Stimulated activated effector memory CD8-positive, alpha-beta T cell treated with anti-CD3 and anti-CD28 coated beads, Interleukin-12 subunit alpha, Interleukin-12 subunit beta, amount 100 ng/mL, for 72 hours (primary cell): Measurements from ENCODE around the gene VTI1A.

ENCODE experiments used
- ATAC-seq: fragments of 150-1000 bp; cut with Tn5 transposase; 2 replicates; pipeline ENCODE4 v1.10.0; 2021
- DNase-seq, 2 donors: peaks; one replicate each; pipeline ENCODE4 v3.0.0; 2021 to 2022; ENCODE audit warnings: low spot score in 2 of 2
- H3K27ac Mint-ChIP-seq: one replicate; pipeline ENCODE4 v1.8.0; 2022; ENCODE audit warnings: mild to moderate bottlenecking, mixed read lengths
- H3K36me3 Mint-ChIP-seq: one replicate; pipeline ENCODE4 v1.8.0; 2022; ENCODE audit warnings: mild to moderate bottlenecking, mixed read lengths
- H3K4me1 Mint-ChIP-seq: one replicate; pipeline ENCODE4 v1.8.0; 2022; ENCODE audit warnings: mixed read lengths
- H3K4me3 Mint-ChIP-seq: one replicate; pipeline ENCODE4 v1.8.0; 2022; ENCODE audit warnings: mild to moderate bottlenecking, mixed read lengths
- H3K9me3 Mint-ChIP-seq: one replicate; pipeline ENCODE4 v1.8.0; 2022; ENCODE audit warnings: mixed read lengths

The VTI1A gene

DNA sequence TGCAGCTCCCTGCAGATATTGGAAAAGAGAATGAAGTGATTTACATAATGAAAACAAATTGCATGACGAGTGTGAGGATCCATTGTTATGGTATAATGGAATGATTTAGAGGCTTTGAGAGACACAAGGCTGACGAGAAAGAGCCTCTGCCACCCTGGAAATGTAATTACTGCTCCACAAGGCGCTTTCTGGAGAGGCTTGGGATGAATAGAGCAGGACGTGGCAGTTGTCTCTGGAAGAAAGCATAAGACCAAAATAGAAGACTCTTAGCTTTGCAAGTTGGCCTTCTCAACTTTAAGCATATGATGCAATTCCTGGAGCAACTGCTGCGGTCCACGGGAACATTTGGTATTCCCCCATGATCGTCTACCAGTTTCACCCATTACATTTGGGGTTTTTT, 321.1 kb downstream of the VTI1A start:
- ATAC-seq (no peak), DNase-seq (no peak)
- H3K36me3 Mint-ChIP-seq = no peaks in the 10 kb centered on the region
- no peak overlapping the region for H3K27ac Mint-ChIP-seq
- H3K9me3 Mint-ChIP-seq = no peaks in the 10 kb centered on the region
- H3K4me1 Mint-ChIP-seq = no peaks in the 10 kb centered on the region
- no peak overlapping the region for H3K4me3 Mint-ChIP-seq

DNA sequence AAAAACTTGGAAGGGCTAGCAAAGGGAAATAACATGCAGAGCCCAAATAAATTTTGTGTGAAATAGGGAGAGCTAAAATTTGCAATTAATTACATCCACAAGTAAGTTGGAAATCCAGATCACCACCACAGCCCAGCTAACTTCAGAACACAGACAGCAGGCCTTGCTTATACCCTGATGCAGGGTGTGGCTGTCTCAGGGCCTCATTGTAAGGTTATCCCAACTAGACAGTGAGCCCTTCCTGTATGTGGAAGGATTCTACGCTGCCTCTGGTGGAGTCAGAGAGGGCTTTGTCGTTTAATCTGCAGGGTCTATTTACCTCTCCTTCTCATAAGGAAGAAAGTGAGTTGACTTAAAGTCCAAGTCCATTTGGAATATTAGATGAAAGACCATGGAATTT, 322.1 kb downstream of the VTI1A start:
- H3K4me1 Mint-ChIP-seq = peaks cover 9% of the 10 kb centered on the region
- no peak for ATAC-seq
- no peak for DNase-seq
- no peaks in the 10 kb centered on the region for H3K9me3 Mint-ChIP-seq
- H3K27ac Mint-ChIP-seq = no peak overlapping the region
- H3K4me3 Mint-ChIP-seq = no peak overlapping the region
- no peaks in the 10 kb centered on the region for H3K36me3 Mint-ChIP-seq

DNA sequence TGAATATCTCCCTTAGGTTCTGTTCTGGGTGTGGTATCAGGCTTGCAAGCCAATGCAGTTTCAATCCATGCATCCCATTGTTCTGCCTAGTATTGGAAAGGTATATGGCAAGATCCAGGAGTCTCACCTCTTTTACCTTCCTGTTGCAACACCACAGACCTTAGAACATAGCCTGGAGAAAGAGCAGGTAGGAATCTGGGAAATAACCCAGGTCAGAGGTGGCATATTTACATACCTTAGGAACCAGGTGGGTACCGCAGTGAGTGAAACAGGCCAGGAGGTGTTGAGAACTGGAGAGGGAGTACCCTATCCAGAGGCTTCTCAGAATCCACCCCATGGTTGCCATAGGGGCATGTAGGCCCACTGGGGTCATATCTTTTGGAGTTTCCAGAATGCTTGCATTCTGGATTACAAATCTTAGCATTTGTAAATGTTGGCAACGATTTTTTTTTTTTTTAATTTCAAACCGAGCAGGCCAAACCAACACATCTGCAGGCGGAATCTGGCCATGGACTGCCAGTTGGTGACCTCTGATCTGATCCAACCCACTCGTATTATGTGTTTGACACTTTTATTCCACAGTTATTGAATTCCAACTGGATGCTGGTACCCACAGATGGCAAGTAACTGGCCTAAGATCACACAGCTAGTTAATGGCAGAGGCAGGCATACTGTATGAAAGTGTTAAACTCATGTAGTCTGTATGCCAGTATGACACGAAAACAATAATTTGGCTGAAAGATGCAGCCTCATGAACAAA, 322.8 kb downstream of the VTI1A start:
- H3K4me1 Mint-ChIP-seq = peaks cover 9% of the 10 kb centered on the region
- H3K27ac Mint-ChIP-seq = no peak overlapping the region

DNA sequence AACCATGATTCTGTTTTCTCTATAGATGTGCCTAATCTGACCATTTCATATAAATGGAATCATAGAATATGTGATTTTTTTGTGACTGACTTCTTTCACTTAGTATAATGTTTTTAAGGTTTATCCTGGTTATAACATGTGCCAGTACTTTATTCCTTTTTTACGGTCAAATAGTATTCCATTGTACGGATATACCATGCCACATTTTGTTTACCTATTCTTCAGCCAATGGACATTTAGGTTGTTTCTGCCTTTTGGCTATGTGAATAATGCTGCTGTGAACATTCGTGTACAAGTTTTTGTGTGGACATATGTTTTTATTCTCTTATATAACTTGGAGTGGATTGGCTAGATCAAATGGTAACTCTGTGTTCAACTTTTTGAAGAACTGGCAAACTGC, 324.7 kb downstream of the VTI1A start:
- Mint-ChIP-seq H3K4me3 (no peak overlapping the region), H3K4me1 (peaks cover 9% of the 10 kb centered on the region), H3K27ac (no peak overlapping the region), H3K36me3 (no peaks in the 10 kb centered on the region), H3K9me3 (no peaks in the 10 kb centered on the region)
- no peak for DNase-seq
- no peak for ATAC-seq

More for the DNA sequence above, 322.8 kb downstream of the VTI1A start:
- ATAC-seq (no peak), DNase-seq (no peak)
- Mint-ChIP-seq H3K36me3 (no peaks in the 10 kb centered on the region), H3K4me3 (no peak overlapping the region), H3K9me3 (no peaks in the 10 kb centered on the region)

DNA sequence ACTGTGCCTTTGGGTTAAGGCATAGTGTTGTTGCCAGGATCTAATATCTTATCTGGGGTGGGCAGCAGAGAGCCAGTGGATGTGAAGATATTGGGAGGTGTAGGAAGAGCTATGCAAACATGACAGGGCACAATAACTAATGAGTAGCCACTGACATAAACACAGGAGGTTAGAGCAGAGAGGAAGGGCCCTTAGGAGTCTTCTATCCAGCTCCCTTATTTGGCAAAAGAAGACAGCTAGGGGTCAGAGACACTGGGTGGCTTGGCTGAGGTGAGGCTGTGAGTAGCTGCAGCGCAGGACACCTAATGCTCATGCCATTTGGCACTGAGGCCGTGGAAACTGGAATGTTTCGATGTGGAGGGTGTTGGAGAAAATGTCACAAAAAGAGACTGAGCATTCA, 326.8 kb downstream of the VTI1A start:
- DNase-seq (no peak), ATAC-seq (no peak)
- Mint-ChIP-seq H3K4me3 (no peak overlapping the region), H3K4me1 (peaks cover 9% of the 10 kb centered on the region), H3K9me3 (no peaks in the 10 kb centered on the region), H3K36me3 (no peaks in the 10 kb centered on the region), H3K27ac (no peak overlapping the region)

DNA sequence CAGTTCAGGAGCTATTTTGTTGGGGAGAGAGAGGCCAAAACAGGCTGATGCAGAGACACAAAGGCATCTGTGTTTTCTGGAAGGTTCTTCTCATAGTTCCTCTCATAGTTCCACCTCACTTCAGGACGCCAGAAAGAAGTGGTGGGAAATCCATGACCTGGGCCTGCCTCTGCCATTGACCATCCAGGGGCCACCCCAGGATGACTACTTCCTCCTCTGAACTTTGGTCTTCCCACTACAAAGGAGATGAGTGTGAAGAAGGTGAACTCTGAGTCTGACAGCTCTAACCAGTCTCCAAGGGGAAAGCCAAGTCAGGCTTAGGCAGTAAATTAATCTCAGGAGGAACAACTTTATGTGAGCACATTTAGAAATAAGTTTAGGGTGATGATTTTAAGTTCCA, 327.2 kb downstream of the VTI1A start:
- no peaks in the 10 kb centered on the region for H3K9me3 Mint-ChIP-seq
- no peaks in the 10 kb centered on the region for H3K36me3 Mint-ChIP-seq
- no peak for ATAC-seq
- no peak overlapping the region for H3K27ac Mint-ChIP-seq
- no peak overlapping the region for H3K4me3 Mint-ChIP-seq
- peaks cover 9% of the 10 kb centered on the region for H3K4me1 Mint-ChIP-seq
- no peak for DNase-seq

DNA sequence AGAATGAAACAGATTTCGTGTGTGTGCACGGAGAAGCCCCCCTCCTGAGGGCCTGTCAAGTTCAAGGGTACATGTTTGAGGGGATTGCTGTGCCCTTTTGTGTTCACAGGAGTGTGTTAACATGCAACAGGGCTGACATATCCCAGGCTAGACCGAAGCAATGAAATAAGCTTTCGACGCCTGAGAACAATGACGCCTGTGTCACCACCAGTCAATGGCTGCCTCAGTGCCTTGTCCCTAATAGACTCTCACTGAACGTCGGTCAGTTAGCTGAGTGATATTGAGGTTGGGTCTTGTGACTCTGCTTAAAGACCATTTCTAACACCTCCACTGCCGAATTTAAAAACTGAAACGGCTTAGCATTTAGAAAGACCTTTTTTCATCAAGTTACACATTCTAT, 327.8 kb downstream of the VTI1A start:
- Mint-ChIP-seq H3K4me1 (peaks cover 9% of the 10 kb centered on the region), H3K27ac (no peak overlapping the region), H3K4me3 (no peak overlapping the region), H3K36me3 (no peaks in the 10 kb centered on the region), H3K9me3 (no peaks in the 10 kb centered on the region)
- ATAC-seq (no peak), DNase-seq (no peak)

DNA sequence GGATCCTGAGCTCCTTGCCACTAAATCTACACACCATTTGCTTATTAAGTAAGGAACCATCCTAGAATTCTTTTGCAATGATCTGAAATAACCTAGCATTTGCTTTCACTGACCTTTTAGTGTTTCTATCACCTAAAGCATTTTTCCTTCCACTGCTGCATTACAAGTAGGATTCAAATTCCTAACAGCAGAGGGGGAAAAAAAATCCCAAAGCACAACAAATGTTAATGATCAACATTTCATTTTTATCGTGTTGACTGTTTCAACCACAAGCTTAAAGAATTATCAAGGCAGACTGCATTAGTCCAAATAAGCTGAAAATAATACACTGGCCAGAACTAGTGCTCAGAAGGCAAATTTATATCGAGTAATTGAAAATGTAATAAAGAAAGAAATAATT, 328.4 kb downstream of the VTI1A start:
- Mint-ChIP-seq H3K27ac (no peak overlapping the region), H3K4me1 (peaks cover 9% of the 10 kb centered on the region), H3K36me3 (no peaks in the 10 kb centered on the region), H3K4me3 (no peak overlapping the region), H3K9me3 (no peaks in the 10 kb centered on the region)
- no peak for DNase-seq
- no peak for ATAC-seq

DNA sequence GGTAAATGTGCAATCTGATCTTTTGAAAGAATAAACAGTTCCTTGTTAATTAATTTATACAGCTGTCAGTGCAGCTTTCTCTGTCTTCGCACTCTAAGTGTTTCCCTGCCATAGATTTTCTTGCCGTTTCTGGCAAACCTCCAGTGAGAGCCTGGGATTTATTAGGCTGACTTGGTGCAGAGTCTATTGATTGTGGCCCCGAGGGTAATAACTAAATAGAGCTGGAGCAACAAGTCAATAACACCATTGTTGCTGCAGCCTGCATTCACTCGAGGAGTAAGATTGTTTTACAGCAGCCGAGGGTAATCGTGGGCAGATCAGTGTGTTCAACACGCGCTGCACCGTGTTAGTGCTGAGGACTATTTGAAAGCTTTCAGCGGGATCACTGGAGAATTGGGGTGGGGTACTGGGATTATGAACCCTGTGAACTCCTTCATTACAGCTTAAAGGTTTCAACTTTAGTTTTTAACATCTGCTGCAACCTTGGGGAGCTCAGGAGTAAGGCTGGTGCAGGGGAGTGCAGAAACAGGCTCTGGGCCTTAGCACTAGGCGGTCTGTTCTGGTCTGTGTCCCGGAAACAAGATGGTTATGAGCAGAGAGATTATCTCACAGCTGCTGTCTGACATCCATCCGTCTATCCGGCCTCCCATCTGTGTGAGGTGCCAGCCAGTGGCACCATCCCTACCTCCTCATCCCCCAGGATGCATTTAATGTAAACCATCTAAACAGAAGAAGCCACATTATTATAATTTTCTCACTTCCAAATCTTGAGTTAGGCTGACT, 329.1 kb downstream of the VTI1A start:
- DNase-seq = no peak
- H3K36me3 Mint-ChIP-seq = no peaks in the 10 kb centered on the region
- H3K4me3 Mint-ChIP-seq = no peak overlapping the region
- peaks cover 9% of the 10 kb centered on the region for H3K4me1 Mint-ChIP-seq
- no peak overlapping the region for H3K27ac Mint-ChIP-seq
- no peak for ATAC-seq
- no peaks in the 10 kb centered on the region for H3K9me3 Mint-ChIP-seq

DNA sequence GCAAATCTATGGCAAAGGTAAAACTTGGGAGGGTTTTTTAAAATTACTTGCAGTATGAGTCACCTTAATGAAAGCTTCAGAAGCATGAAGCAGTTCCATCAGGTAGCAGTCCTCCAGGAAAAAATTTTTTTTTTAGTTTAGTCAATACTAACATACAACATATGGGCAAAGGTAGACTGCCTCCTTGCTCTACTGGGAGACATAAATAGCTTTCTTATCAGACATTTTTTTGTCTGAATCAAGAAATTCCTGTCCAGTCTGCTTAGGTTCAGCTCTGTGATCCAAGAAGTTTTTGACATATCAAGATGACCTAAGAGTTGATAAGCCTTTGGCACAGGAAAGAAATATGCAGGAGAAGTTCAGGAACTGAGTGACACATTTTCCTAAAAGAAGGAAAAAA, 331.6 kb downstream of the VTI1A start:
- no peaks in the 10 kb centered on the region for H3K9me3 Mint-ChIP-seq
- no peak for DNase-seq
- peaks cover 5% of the 10 kb centered on the region for H3K4me1 Mint-ChIP-seq
- no peak overlapping the region for H3K27ac Mint-ChIP-seq
- no peaks in the 10 kb centered on the region for H3K36me3 Mint-ChIP-seq
- H3K4me3 Mint-ChIP-seq = no peak overlapping the region
- ATAC-seq = no peak

DNA sequence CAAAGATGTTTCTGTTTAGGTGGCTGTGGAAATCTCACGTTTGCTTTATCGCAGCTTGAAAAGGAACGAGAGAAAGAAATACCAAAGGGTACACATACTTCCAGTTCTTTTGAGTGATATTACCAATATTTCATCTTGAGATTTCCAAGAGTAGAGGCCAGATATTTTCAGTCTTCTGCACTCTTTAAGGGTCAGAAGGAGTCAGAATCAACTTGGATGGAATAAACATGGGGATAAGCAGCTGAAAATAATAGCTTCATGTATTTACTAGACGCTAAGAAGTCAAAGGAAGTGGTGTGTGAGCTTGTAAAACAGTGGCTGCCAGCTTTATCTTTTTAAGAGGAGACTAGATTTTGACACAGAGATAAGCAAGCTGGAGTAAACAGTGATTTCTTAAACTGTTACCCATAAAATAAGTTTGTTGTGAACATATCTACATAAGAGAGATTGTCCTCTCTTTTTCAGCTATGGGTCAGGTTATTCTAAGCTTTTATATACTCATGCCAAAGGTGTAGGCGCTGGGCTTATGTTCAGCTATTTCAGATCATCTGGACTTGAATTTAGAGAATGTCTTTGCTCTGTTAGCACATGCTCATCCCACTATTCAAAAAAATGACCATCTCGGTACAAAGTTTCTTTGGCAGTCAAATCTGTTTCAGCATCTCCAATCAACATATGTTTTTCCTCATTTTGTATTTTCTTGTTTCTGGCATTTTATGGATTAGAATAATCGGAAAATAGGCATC, 332.2 kb downstream of the VTI1A start:
- H3K36me3 Mint-ChIP-seq = no peaks in the 10 kb centered on the region
- H3K9me3 Mint-ChIP-seq = no peaks in the 10 kb centered on the region
- H3K4me3 Mint-ChIP-seq = no peak overlapping the region
- ATAC-seq (no peak), DNase-seq (no peak)
- no peak overlapping the region for H3K27ac Mint-ChIP-seq
- H3K4me1 Mint-ChIP-seq = no peaks in the 10 kb centered on the region

DNA sequence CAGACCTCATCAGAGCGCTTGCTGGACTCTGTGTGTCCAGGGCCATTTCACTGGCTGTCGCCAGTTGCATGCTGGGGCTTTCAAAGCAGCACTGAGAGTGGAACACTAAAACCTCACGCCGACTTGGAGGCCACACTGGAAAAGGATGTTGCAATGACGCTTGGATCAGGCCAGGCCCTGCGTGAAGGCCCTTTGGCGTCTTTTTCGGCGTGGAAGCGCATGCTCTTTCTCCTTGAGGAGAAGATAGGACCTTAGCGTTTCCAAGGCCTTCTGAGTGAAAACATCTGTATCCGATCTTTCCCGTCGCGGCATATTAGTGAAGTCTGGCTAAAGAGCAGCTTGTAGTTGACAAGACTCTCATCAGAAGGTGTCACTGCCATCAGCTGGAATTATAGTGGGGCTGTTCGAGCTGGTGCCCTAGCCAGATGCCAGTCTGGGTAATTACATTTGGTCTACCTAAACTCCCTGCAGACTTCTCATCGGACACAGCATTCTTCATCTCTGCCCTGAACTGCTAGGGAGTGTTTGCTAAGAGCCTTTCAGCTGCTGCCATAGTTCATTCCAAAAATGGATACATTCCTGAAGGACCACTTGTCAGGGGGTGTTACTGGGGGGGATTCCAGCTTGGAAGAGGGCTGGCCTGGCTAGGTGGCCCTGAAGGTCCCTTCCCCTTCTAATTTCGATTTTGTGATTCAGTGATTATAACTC, 335.3 kb downstream of the VTI1A start:
- ATAC-seq (no peak), DNase-seq (no peak)
- Mint-ChIP-seq H3K4me1 (no peaks in the 10 kb centered on the region), H3K9me3 (no peaks in the 10 kb centered on the region), H3K27ac (no peak overlapping the region), H3K4me3 (no peak overlapping the region), H3K36me3 (no peaks in the 10 kb centered on the region)

DNA sequence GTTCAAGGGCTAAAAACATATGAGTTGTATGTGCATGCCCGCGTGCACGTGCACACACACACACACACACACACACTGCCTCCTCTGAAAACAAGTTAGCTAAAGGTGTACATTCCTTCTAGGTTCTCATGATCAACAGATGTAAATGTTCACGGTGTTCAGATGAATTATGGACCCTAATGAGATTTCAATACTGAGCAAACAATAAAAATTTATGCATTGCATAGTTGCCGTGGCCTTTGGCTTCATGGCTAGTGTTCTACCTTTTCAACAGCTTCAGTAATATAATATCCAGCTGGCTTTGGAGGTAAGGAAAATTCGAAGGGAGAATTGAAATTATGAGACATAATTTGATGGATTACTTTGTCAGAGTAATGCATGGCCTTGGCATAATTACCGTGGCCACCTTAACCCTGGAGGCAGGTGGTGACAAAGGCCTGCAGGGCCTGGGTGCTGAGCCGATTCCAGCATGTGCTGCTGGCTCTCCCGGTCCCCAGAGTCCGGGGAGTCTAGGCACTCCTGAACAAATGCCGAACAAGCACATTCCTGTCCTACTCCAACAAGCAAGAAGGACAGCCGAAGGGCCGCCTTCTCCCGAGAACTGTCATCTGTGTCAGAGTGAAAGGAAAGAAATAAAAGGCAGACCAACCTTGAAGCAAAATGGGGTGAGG, 336.5 kb downstream of the VTI1A start:
- no peak for DNase-seq
- H3K4me3 Mint-ChIP-seq = no peak overlapping the region
- H3K36me3 Mint-ChIP-seq = no peaks in the 10 kb centered on the region

DNA sequence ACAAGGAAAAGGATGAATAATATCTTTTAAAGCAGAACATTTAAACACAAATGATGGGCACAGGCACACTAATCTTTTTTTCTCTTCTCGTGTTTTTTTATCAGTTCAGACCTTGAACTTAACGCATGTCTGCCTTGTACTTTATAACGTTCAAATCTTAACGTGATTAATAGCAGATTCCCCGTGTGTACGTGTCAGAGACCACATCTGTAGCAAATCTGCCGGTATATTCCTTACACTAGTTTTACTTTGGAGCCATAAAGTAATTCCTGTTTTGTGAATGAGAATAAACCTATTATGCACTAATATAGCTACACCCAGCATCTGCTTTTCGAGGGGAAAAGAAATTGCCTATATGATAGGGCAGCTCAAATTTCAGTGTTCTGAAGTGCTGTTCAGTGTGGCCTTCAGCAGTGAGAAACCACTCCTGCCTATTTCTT, 337.0 kb downstream of the VTI1A start:
- H3K36me3 Mint-ChIP-seq = no peaks in the 10 kb centered on the region
- peaks cover 3% of the 10 kb centered on the region for H3K9me3 Mint-ChIP-seq
- H3K27ac Mint-ChIP-seq = no peak overlapping the region
- ATAC-seq = no peak
- no peak overlapping the region for H3K4me3 Mint-ChIP-seq
- DNase-seq = no peak
- H3K4me1 Mint-ChIP-seq = no peaks in the 10 kb centered on the region

More for the DNA sequence above, 336.5 kb downstream of the VTI1A start:
- no peaks in the 10 kb centered on the region for H3K9me3 Mint-ChIP-seq
- no peaks in the 10 kb centered on the region for H3K4me1 Mint-ChIP-seq
- no peak for ATAC-seq
- H3K27ac Mint-ChIP-seq = no peak overlapping the region

DNA sequence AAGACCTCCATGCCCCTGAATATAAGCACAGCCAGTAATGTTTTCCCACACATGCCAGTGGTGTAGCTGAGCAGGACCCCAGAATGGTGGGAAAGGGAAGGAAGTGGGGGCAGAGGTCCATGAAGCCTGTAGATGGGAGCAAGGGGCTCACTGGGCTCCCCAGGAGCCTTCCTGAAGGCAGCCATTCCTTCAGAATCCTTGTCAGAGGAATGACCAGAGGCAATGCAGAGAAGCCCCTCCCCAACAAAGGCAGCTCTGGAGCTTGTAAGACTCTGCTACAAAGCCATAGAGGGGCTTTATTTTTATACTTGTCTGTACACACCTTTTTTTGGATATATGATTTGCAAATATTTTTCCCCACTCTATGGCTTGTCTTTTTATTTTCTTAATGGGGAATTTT, 338.1 kb downstream of the VTI1A start:
- Mint-ChIP-seq H3K36me3 (no peaks in the 10 kb centered on the region), H3K4me3 (no peak overlapping the region), H3K27ac (no peak overlapping the region), H3K4me1 (peaks cover 10% of the 10 kb centered on the region), H3K9me3 (peaks cover 9% of the 10 kb centered on the region)
- DNase-seq = no peak
- no peak for ATAC-seq
